ENCODE measurements around the gene POLG. TPM values are rescaled to one million over a fixed set of nuclear protein-coding genes. Genes with fewer than 3 reads are reported as not detected.

The POLG gene
- total and polyA plus RNA-seq, 2 of the 13 experiments (the other 11 are each of a cell fraction or from before 2014, with no cell fraction given), result 26.6 to 35.5 TPM

GRCh38 chr15:89334510-89335297 is at the start of gene POLG (continued):
- TF ChIP-seq ATF2 (CRISPR knock-in tag; IDR thresholded peaks at IDR 0.05) (peak; percentile 92), ELF4 (CRISPR knock-in tag; IDR thresholded peaks at IDR 0.05; ENCODE audit: borderline replicate concordance) (peak; percentile 86; the same call in 1 of the 2 replicates), ZNF749 (CRISPR knock-in tag; IDR thresholded peaks at IDR 0.05; ENCODE audit: borderline replicate concordance) (peak; percentile 57; the same call in 1 of the 2 replicates), ZSCAN21 (CRISPR knock-in tag; IDR thresholded peaks at IDR 0.05; ENCODE audit: borderline replicate concordance) (peak; percentile 92), ZFX (CRISPR knock-in tag; IDR thresholded peaks at IDR 0.05; ENCODE audit: low read depth) (peak; percentile 100), ZNF225 (CRISPR knock-in tag; IDR thresholded peaks at IDR 0.05) (peak; percentile 86), ELF1 (CRISPR knock-in tag; IDR thresholded peaks at IDR 0.05) (peak; percentile 79), ZNF607 (CRISPR knock-in tag; IDR thresholded peaks at IDR 0.05; ENCODE audit: borderline replicate concordance) (peak; percentile 95; the same call in 1 of the 2 replicates), ZNF160 (CRISPR knock-in tag; IDR thresholded peaks at IDR 0.05) (no peak), MBNL3 (CRISPR knock-in tag; conservative IDR thresholded peaks at IDR 0.05) (no peak), TAF1 (CRISPR knock-in tag; IDR thresholded peaks at IDR 0.05) (peak; percentile 97), CCAR2 (optimal IDR thresholded peaks at IDR 0.05; ENCODE audit: low read depth, low read length) (peak; percentile 89), ZSCAN22 (CRISPR knock-in tag; IDR thresholded peaks at IDR 0.05) (no peak), MTA3 (CRISPR knock-in tag; IDR thresholded peaks at IDR 0.05) (no peak), ZNF800 (CRISPR knock-in tag; IDR thresholded peaks at IDR 0.05) (peak; percentile 95)
- TF ChIP-seq, protein P1, sequence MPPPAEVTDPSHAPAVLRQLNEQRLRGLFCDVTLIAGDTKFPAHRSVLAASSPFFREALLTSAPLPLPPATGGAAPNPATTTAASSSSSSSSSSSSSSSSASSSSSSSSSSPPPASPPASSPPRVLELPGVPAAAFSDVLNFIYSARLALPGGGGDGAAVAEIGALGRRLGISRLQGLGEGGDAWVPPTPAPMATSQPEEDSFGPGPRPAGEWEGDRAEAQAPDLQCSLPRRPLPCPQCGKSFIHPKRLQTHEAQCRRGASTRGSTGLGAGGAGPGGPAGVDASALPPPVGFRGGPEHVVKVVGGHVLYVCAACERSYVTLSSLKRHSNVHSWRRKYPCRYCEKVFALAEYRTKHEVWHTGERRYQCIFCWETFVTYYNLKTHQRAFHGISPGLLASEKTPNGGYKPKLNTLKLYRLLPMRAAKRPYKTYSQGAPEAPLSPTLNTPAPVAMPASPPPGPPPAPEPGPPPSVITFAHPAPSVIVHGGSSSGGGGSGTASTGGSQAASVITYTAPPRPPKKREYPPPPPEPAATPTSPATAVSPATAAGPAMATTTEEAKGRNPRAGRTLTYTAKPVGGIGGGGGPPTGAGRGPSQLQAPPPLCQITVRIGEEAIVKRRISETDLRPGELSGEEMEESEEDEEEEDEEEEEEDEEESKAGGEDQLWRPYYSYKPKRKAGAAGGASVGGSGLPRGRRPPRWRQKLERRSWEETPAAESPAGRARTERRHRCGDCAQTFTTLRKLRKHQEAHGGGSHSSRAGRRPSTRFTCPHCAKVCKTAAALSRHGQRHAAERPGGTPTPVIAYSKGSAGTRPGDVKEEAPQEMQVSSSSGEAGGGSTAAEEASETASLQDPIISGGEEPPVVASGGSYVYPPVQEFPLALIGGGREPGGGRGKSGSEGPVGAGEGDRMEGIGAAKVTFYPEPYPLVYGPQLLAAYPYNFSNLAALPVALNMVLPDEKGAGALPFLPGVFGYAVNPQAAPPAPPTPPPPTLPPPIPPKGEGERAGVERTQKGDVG (CRISPR knock-in tag; IDR thresholded peaks at IDR 0.05; ENCODE audit: borderline replicate concordance), result 0 out of 2 replicates have a peak, but pooled peaks have one; percentile 48
- TF ChIP-seq, protein P2, sequence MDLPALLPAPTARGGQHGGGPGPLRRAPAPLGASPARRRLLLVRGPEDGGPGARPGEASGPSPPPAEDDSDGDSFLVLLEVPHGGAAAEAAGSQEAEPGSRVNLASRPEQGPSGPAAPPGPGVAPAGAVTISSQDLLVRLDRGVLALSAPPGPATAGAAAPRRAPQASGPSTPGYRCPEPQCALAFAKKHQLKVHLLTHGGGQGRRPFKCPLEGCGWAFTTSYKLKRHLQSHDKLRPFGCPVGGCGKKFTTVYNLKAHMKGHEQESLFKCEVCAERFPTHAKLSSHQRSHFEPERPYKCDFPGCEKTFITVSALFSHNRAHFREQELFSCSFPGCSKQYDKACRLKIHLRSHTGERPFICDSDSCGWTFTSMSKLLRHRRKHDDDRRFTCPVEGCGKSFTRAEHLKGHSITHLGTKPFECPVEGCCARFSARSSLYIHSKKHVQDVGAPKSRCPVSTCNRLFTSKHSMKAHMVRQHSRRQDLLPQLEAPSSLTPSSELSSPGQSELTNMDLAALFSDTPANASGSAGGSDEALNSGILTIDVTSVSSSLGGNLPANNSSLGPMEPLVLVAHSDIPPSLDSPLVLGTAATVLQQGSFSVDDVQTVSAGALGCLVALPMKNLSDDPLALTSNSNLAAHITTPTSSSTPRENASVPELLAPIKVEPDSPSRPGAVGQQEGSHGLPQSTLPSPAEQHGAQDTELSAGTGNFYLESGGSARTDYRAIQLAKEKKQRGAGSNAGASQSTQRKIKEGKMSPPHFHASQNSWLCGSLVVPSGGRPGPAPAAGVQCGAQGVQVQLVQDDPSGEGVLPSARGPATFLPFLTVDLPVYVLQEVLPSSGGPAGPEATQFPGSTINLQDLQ (CRISPR knock-in tag; IDR thresholded peaks at IDR 0.05), result no peak; the same call in 1 of the 2 replicates

Measured in HepG2 (cell line).